Choroid plexus epithelial cell (primary cell): Measurements from ENCODE around the gene ZNF335.
A peak's percentile ranks its signal among the peaks of the same experiment; 100 is the strongest.

Experiments
- DNase-seq: peaks from one replicate; pipeline ENCODE4 v3.0.0-alpha.2; 2010; ENCODE audit warnings: low read depth
- H3K4me3 ChIP-seq: 2 replicates; pipeline ENCODE4 v1.5.1; 2011; ENCODE audit warnings: low read depth, mild to moderate bottlenecking, control low read depth, low read length, moderate library complexity
- CTCF ChIP-seq: conservative IDR thresholded peaks from 2 replicates; pipeline ENCODE4 v1.5.1; 2011; ENCODE audit warnings: low read depth, mild to moderate bottlenecking, control low read depth, inconsistent platforms, low read length, moderate library complexity

The ZNF335 gene

GRCh38 chr20:46013829-46014516 lies 42.0 kb upstream of the ZNF335 start:
- peak; percentile 72 for TF ChIP-seq CTCF
- H3K4me3 ChIP-seq = no peak overlapping the region
- DNase-seq = peak; percentile 50

DNA sequence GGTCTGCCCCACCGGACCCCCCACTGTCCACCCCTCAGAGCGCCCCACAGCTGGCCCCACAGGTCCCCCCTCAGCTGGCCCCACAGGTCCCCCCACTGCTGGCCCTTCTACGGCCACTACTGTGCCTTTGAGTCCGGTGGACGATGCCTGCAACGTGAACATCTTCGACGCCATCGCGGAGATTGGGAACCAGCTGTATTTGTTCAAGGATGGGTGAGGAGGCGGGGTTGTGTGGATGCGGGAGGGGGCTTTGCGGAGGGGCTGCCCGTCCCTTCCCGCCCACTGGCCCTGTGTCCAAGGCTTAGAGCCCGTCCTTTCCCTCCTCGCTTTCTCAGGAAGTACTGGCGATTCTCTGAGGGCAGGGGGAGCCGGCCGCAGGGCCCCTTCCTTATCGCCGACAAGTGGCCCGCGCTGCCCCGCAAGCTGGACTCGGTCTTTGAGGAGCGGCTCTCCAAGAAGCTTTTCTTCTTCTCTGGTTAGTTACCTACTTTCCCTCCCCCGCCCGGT lies 41.4 kb upstream of the ZNF335 start:
- DNase-seq = no peak
- TF ChIP-seq CTCF = no peak
- H3K4me3 ChIP-seq = no peak overlapping the region

GRCh38 chr20:46012921-46013320 lies 40.9 kb upstream of the ZNF335 start:
- no peak for DNase-seq
- TF ChIP-seq CTCF = no peak
- no peak overlapping the region for H3K4me3 ChIP-seq

GRCh38 chr20:46011631-46012482 lies 39.9 kb upstream of the ZNF335 start:
- DNase-seq = peak; percentile 27
- H3K4me3 ChIP-seq = no peak overlapping the region
- peak; percentile 28 for TF ChIP-seq CTCF

DNA sequence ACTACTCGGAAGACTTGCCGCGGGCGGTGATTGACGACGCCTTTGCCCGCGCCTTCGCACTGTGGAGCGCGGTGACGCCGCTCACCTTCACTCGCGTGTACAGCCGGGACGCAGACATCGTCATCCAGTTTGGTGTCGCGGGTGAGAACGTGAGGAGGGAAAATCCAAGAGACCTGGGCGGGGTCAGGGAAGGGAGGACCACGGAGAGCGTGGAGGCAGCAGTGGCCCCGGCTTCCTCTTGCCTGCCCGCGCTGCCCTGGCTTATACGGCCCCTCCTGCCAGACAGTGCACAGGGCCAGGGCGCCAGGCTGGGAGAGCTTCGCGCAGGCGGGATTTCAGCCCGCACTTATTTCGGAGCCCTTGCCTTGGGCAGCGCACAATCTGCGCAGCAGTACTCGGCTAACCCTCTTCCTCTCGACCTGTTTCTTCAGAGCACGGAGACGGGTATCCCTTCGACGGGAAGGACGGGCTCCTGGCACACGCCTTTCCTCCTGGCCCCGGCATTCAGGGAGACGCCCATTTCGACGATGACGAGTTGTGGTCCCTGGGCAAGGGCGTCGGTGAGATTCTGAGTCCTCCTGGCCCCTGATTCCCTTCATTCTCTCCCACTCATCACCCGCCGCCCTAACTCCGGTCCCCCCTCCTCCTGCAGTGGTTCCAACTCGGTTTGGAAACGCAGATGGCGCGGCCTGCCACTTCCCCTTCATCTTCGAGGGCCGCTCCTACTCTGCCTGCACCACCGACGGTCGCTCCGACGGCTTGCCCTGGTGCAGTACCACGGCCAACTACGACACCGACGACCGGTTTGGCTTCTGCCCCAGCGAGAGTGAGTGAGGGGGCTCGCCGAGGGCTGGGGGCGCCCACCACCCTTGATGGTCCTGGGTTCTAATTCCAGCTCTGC lies 38.7 kb upstream of the ZNF335 start:
- no peak for TF ChIP-seq CTCF
- no peak overlapping the region for H3K4me3 ChIP-seq
- DNase-seq = no peak

DNA sequence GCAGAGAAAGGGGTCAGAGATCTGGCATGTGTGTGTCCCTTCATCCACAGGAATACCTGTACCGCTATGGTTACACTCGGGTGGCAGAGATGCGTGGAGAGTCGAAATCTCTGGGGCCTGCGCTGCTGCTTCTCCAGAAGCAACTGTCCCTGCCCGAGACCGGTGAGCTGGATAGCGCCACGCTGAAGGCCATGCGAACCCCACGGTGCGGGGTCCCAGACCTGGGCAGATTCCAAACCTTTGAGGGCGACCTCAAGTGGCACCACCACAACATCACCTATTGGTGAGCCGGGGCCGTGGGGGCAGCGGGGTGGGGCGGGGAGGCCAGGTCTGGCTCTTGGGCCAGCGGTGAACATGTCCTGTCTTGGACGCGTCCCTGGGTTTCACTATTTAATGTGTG lies 37.8 kb upstream of the ZNF335 start:
- DNase-seq = no peak
- TF ChIP-seq CTCF = no peak
- H3K4me3 ChIP-seq = no peak overlapping the region
